ENCODE data around the gene AQP4. TPM values are rescaled to one million over a fixed set of nuclear protein-coding genes. Genes with fewer than 3 reads are reported as not detected.

The AQP4 gene
- total and polyA plus RNA-seq, 2 experiments from 2014 or later, result 4.9 to 12.8 TPM

- H3K79me2 ChIP-seq, result no peaks in the 10 kb centered on the region
- H4K20me1 ChIP-seq (ENCODE audit: insufficient read depth, poor library complexity, severe bottlenecking), result no peaks in the 10 kb centered on the region
- no peak for DNase-seq (ENCODE audit: low spot score)
- no peak overlapping the region for H3K27ac ChIP-seq
- TF ChIP-seq EZH2phosphoT487 (IDR thresholded peaks at IDR 0.05; ENCODE audit: low read depth, severe bottlenecking, unreplicated experiment) (no peak), EZH2 (IDR thresholded peaks at IDR 0.05; ENCODE audit: borderline replicate concordance) (no peak), CTCF (IDR thresholded peaks at IDR 0.05; ENCODE audit: poor library complexity) (no peak)
- no peaks in the 10 kb centered on the region for H3K4me1 ChIP-seq (ENCODE audit: insufficient read depth)
- H3K4me2 ChIP-seq, result no peak overlapping the region
- H3K27me3 ChIP-seq, result no peaks in the 10 kb centered on the region
- no peak overlapping the region for H2AFZ ChIP-seq
- no peaks in the 10 kb centered on the region for H3K9me3 ChIP-seq (ENCODE audit: low read depth)
- H3K9me2 ChIP-seq (replicated peaks; ENCODE audit: insufficient read depth), result no peaks in the 10 kb centered on the region
- H3K4me3 ChIP-seq, result no peak overlapping the region
- no peaks in the 10 kb centered on the region for H3K36me3 ChIP-seq (replicated peaks; ENCODE audit: insufficient read depth, low read depth)
These were observed 8.8 kb upstream of the AQP4 start for GRCh38 chr18:26874283-26874682.

GRCh38 chr18:26869640-26870039, 4.1 kb upstream of the AQP4 start:
- no peaks in the 10 kb centered on the region for H3K79me2 ChIP-seq
- H3K27me3 ChIP-seq, result peaks cover 5% of the 10 kb centered on the region
- no peak overlapping the region for H3K4me3 ChIP-seq
- H3K36me3 ChIP-seq (replicated peaks; ENCODE audit: insufficient read depth, low read depth), result no peaks in the 10 kb centered on the region
- no peak overlapping the region for H3K4me2 ChIP-seq
- no peaks in the 10 kb centered on the region for H3K9me2 ChIP-seq (replicated peaks; ENCODE audit: insufficient read depth)
- TF ChIP-seq CTCF (IDR thresholded peaks at IDR 0.05; ENCODE audit: poor library complexity) (no peak), EZH2phosphoT487 (IDR thresholded peaks at IDR 0.05; ENCODE audit: low read depth, severe bottlenecking, unreplicated experiment) (no peak), EZH2 (IDR thresholded peaks at IDR 0.05; ENCODE audit: borderline replicate concordance) (no peak)
- no peaks in the 10 kb centered on the region for H3K9me3 ChIP-seq (ENCODE audit: low read depth)
- H3K4me1 ChIP-seq (ENCODE audit: insufficient read depth), result peaks cover 7% of the 10 kb centered on the region
- H3K27ac ChIP-seq, result no peak overlapping the region
- H4K20me1 ChIP-seq (ENCODE audit: insufficient read depth, poor library complexity, severe bottlenecking), result no peaks in the 10 kb centered on the region
- DNase-seq (ENCODE audit: low spot score), result no peak
- WGBS (ENCODE audit: low lambda C conversion rate, missing lambda C conversion rate), result 100% methylated on average over 1 of the region's 1 CpG
- H2AFZ ChIP-seq, result no peak overlapping the region

GRCh38 chr18:26868968-26869586, 3.6 kb upstream of the AQP4 start:
- H3K4me2 ChIP-seq, result peak overlapping the region; percentile 16
- peaks cover 7% of the 10 kb centered on the region for H3K4me1 ChIP-seq (ENCODE audit: insufficient read depth)
- no peak overlapping the region for H3K27ac ChIP-seq
- H3K27me3 ChIP-seq, result peaks cover 7% of the 10 kb centered on the region
- H4K20me1 ChIP-seq (ENCODE audit: insufficient read depth, poor library complexity, severe bottlenecking), result no peaks in the 10 kb centered on the region
- WGBS (ENCODE audit: low lambda C conversion rate, missing lambda C conversion rate), result 49% methylated on average over 6 of the region's 6 CpGs
- no peak for DNase-seq (ENCODE audit: low spot score)
- no peak overlapping the region for H3K4me3 ChIP-seq
- TF ChIP-seq EZH2 (IDR thresholded peaks at IDR 0.05; ENCODE audit: borderline replicate concordance), result no peak
- no peak for TF ChIP-seq EZH2phosphoT487 (IDR thresholded peaks at IDR 0.05; ENCODE audit: low read depth, severe bottlenecking, unreplicated experiment)
- no peak for TF ChIP-seq CTCF (IDR thresholded peaks at IDR 0.05; ENCODE audit: poor library complexity)
- no peaks in the 10 kb centered on the region for H3K36me3 ChIP-seq (replicated peaks; ENCODE audit: insufficient read depth, low read depth)
- no peaks in the 10 kb centered on the region for H3K9me2 ChIP-seq (replicated peaks; ENCODE audit: insufficient read depth)
- H2AFZ ChIP-seq, result peak overlapping the region; percentile 1
- no peaks in the 10 kb centered on the region for H3K79me2 ChIP-seq
- H3K9me3 ChIP-seq (ENCODE audit: low read depth), result no peaks in the 10 kb centered on the region

Data from hepatocyte (in vitro differentiated cells).